ENCODE results near the gene DDX47.
"Not testable (repeated sequence)": the region's sequence is repeated elsewhere in the genome, so short reads cannot be mapped to it uniquely, and the experiment has no call there.

Gene DDX47

GRCh38 chr12:12820376-12820775 lies 7.2 kb downstream of the DDX47 start:
- DNase-seq (ENCODE audit: low read depth in 2 of 2) = not testable (repeated sequence)

GRCh38 chr12:12821975-12822374 lies 8.8 kb downstream of the DDX47 start:
- DNase-seq (ENCODE audit: low read depth in 2 of 2) = no peak

GRCh38 chr12:12822886-12823285 lies 9.7 kb downstream of the DDX47 start:
- no peak for DNase-seq (ENCODE audit: low read depth in 2 of 2)

- peak; percentile 50 to 53 for DNase-seq (ENCODE audit: low read depth in 2 of 2)
These were observed 10.2 kb downstream of the DDX47 start for GRCh38 chr12:12823300-12823699.

GRCh38 chr12:12823811-12824210 lies 10.7 kb downstream of the DDX47 start:
- DNase-seq (ENCODE audit: low read depth in 2 of 2) = no peak

GRCh38 chr12:12835378-12836146 lies 22.4 kb downstream of the DDX47 start:
- no peak for DNase-seq (ENCODE audit: low read depth in 2 of 2)

GRCh38 chr12:12836571-12836970 lies 23.4 kb downstream of the DDX47 start:
- DNase-seq (ENCODE audit: low read depth in 2 of 2) = no peak

GRCh38 chr12:12837025-12837812 lies 24.1 kb downstream of the DDX47 start:
- DNase-seq (ENCODE audit: low read depth in 2 of 2) = peak; percentile 51 to 57

- DNase-seq (ENCODE audit: low read depth in 2 of 2) = no peak
These were observed 24.6 kb downstream of the DDX47 start for GRCh38 chr12:12837813-12838153.

- no peak for DNase-seq (ENCODE audit: low read depth in 2 of 2)
These were observed 25.9 kb downstream of the DDX47 start for GRCh38 chr12:12839003-12839395.

GRCh38 chr12:12839439-12839838 lies 26.3 kb downstream of the DDX47 start:
- DNase-seq (ENCODE audit: low read depth in 2 of 2) = not testable (repeated sequence)

GRCh38 chr12:12839873-12840579 lies 26.9 kb downstream of the DDX47 start:
- peak in 1 of 2 experiments; percentile 43 for DNase-seq (ENCODE audit: low read depth in 2 of 2)

- DNase-seq (ENCODE audit: low read depth in 2 of 2) = no peak
These were observed 27.4 kb downstream of the DDX47 start for GRCh38 chr12:12840580-12840899.

- DNase-seq (ENCODE audit: low read depth in 2 of 2) = not testable (repeated sequence)
These were observed 28.3 kb downstream of the DDX47 start for GRCh38 chr12:12841428-12841827.

- DNase-seq (ENCODE audit: low read depth in 2 of 2) = no peak
These were observed 32.7 kb downstream of the DDX47 start for GRCh38 chr12:12845794-12846243.

- not testable (repeated sequence) for DNase-seq (ENCODE audit: low read depth in 2 of 2)
These were observed 33.6 kb downstream of the DDX47 start for GRCh38 chr12:12846780-12847179.

GRCh38 chr12:12853435-12853834 lies 40.3 kb downstream of the DDX47 start:
- no peak for DNase-seq (ENCODE audit: low read depth in 2 of 2)

- no peak for DNase-seq (ENCODE audit: low read depth in 2 of 2)
These were observed 46.5 kb downstream of the DDX47 start for GRCh38 chr12:12859690-12860089.

GRCh38 chr12:12864243-12864642 lies 51.1 kb downstream of the DDX47 start:
- no peak for DNase-seq (ENCODE audit: low read depth in 2 of 2)

GRCh38 chr12:12868477-12869235 lies 55.5 kb downstream of the DDX47 start:
- DNase-seq (ENCODE audit: low read depth in 2 of 2) = no peak

- DNase-seq (ENCODE audit: low read depth in 2 of 2) = peak; percentile 98
These were observed 57.3 kb downstream of the DDX47 start for GRCh38 chr12:12870465-12870864.

Data from fibroblast of skin of left quadriceps (primary cell).